HG02678 (cell line): ENCODE results near the gene THSD7B.

Source experiments
- ATAC-seq: cut with Tn5 transposase; IDR thresholded peaks from one replicate; pipeline ENCODE4 v1.9.1; 2021; ENCODE audit warnings: mild to moderate bottlenecking, moderate library complexity; ENCODE audit not compliant: unreplicated experiment

Gene THSD7B

GRCh38 chr2:136818839-136819238, 53.5 kb downstream of the THSD7B start:
- ATAC-seq, result no peak

GRCh38 chr2:136823291-136823690, 57.9 kb downstream of the THSD7B start:
- ATAC-seq, result no peak

GRCh38 chr2:136828162-136828561, 62.8 kb downstream of the THSD7B start:
- no peak for ATAC-seq

GRCh38 chr2:136828774-136829173, 63.4 kb downstream of the THSD7B start:
- ATAC-seq, result no peak

DNA sequence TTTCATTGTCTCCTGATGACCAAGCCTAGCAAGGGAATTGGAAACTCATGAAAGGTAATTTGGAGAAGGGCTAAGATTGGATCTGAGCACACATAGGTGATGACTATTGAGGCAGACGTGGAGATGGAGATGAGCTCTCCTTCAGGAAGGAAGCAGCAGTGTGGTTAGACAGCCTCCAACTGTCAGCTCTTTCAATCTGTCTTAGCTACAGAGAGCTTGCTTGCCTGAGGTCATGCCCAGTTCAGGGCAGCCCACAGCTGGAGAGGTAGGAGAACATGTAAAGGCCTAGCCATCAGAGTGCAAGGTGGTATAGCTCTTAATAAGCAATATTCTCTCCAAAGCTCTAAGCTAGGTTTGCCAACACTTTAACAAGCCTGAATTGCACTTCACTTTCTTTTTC, 79.2 kb downstream of the THSD7B start:
- ATAC-seq, result no peak

GRCh38 chr2:136858656-136859055, 93.3 kb downstream of the THSD7B start:
- ATAC-seq, result no peak

- no peak for ATAC-seq
Observed at GRCh38 chr2:136860443-136860958, 95.2 kb downstream of the THSD7B start.

- ATAC-seq, result no peak
Observed at GRCh38 chr2:136863468-136863867, 98.1 kb downstream of the THSD7B start.

GRCh38 chr2:136863874-136864273, 98.5 kb downstream of the THSD7B start:
- no peak for ATAC-seq

GRCh38 chr2:136871424-136871823, 106.1 kb downstream of the THSD7B start:
- ATAC-seq, result no peak

DNA sequence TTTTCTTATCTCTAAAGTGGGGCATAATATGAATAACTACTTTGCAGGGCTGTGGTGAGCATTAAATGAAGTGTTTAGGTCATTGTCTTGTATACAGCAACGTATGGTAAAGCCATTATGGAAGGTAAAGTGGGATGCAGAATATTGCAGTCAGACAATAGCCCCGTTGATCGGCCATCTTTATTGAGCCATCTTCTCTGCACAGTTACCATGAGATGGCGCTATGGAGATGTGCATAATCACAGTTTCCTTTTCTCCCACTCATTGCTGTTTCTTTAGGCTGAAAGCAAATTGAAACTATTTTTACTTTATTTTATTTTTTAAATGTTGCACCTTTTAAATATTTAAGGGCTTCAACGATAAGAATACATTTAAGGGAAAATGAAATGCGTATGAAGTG, 108.9 kb downstream of the THSD7B start:
- no peak for ATAC-seq

GRCh38 chr2:136891100-136891499, 125.8 kb downstream of the THSD7B start:
- ATAC-seq, result no peak

DNA sequence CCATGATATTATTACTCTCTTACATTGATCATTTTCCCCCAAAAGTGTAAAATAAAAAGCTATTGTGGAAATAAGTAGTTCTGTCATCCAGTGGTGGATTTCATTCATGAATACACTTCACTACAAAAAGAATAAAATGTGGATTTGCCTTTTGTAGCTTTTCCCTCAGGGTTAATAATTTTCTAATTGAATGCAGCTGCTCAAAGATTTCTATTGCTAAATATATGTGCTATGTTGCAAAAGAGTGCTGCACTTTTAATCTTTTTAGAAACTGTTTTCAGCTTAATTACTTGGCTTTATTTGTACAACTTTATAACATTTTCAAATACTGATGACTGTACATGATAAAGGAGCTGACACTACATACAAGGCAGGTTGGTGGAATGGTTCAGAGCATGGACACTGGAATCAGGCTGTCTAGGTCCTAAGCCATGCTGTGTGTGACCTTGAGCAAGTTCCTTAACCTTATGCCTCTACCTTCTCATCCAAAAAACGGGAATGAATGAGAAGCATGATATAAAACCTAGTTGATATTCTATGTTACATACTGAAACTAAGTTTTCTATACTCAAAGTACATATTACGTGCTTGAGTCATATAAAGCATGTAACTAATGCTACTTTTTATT, 128.8 kb downstream of the THSD7B start:
- no peak for ATAC-seq

- no peak for ATAC-seq
Observed at GRCh38 chr2:136901732-136902131, 136.4 kb downstream of the THSD7B start.

GRCh38 chr2:136905779-136906178, 140.4 kb downstream of the THSD7B start:
- ATAC-seq, result no peak

- no peak for ATAC-seq
Observed at GRCh38 chr2:136909777-136910176, 144.4 kb downstream of the THSD7B start.

GRCh38 chr2:136916131-136916530, 150.8 kb downstream of the THSD7B start:
- ATAC-seq, result no peak

DNA sequence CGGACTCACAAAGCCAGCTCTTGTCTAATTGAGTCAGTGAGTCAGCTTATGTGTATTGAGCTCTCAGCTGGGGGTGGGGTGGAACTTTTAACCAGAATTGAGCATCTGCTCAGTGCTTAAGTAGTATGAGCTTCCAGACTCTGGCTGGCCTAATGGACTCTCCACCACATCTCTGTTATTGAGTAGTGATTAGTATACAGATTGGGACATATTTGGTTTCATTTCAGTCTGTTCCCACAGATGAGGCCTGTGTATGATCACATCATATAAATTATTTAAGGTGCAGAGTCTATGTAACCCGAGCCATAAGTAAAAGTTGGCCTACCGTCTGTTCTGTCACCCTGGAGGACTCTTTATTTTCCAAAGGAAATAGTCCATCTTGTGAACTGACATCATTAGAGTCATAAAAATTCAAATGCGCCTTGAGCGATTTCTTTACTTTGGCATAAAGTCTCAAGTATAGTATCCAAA, 152.1 kb downstream of the THSD7B start:
- no peak for ATAC-seq

DNA sequence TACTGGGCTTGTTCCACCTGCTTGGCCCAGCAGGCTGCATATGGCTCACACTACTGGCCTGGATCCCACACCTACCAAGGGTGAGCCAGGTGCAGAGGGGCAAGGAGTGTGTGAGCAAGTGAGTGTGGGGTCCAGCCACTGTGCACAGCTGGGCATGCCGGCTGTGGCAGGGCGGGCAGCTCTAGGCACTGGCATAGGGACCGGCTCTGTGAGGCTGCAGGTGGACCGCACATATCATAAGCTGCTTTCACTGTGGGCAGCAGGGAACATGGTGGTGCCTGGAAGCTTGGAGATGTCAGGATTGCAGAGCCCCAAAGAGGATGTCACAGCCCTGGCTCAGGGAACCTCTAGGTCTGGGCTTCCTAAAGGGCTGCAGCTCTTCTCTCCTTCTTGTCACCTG, 154.3 kb downstream of the THSD7B start:
- ATAC-seq, result no peak

- no peak for ATAC-seq
Observed at GRCh38 chr2:136920652-136921333, 155.4 kb downstream of the THSD7B start.

DNA sequence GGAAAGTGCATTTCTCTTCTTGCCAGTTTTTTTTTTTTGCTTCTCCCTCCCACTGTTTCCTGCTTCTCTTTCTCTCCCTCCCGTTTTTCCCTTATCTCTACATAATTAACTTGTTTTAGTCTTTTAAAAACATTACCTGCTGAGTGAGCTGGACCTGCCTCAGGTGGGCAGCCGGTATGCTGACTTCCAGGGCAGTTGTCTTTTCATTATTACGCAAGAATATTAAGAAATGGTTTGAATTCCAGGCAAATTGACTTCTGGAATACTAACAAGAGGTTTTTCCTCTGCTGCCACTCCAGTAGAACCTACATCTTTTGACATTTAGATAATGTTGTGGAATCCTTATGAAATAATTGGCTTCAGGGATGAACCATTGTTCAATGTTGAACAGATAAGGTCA, 161.8 kb downstream of the THSD7B start:
- ATAC-seq, result no peak

GRCh38 chr2:136929531-136929930, 164.2 kb downstream of the THSD7B start:
- ATAC-seq, result no peak
